GM18517 (cell line): ENCODE data around the gene CYP51A1.
"Not testable (repeated sequence)": the region's sequence is repeated elsewhere in the genome, so short reads cannot be mapped to it uniquely, and the experiment has no call there.

Experiments used
- ATAC-seq: cut with Tn5 transposase; IDR thresholded peaks from one replicate; pipeline ENCODE4 v1.9.1; 2021; ENCODE audit warnings: mild to moderate bottlenecking, moderate library complexity; ENCODE audit not compliant: unreplicated experiment

Gene CYP51A1

GRCh38 chr7:92134271-92135051 lies at the start of gene CYP51A1:
TSS of gene CYP51A1 (minus strand) at chr7:92134477. CDS start at chr7:92134364, 113 bp downstream.
- ATAC-seq: peak; percentile 84

GRCh38 chr7:92178928-92179924 lies 44.9 kb upstream of the CYP51A1 start, which contains the start of gene LRRD1:
TSS of gene LRRD1 (minus strand) at chr7:92179142. CDS start at chr7:92165202, 13,940 bp downstream.
- ATAC-seq: peak; percentile 94

- no peak for ATAC-seq
Measured at GRCh38 chr7:92177362-92177761, 43.1 kb upstream of the CYP51A1 start.

GRCh38 chr7:92169529-92169928 lies 35.3 kb upstream of the CYP51A1 start:
- not testable (repeated sequence) for ATAC-seq

DNA sequence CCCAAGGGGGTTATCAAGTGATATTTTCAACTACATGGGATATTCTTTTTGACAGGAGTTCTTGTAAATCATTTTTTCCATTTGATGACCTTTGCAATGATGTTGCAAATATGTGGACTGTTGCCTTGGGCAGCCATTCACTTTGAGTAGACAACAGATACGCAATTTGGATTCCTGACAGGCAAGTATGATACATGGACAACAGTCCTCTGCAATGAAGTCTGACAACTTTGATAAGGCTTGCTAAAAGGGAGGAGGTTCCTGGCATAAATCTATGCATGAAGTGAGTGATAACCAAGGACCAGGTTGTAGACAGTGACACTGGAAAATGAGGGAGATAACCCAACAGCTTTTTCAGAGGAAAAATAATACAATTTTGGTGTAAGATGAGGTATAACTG lies 27.0 kb upstream of the CYP51A1 start:
- no peak for ATAC-seq

- peak; percentile 81 for ATAC-seq
Measured at GRCh38 chr7:92158660-92159575, 24.6 kb upstream of the CYP51A1 start.

- ATAC-seq: no peak
Measured at GRCh38 chr7:92156990-92157389, 22.7 kb upstream of the CYP51A1 start.

DNA sequence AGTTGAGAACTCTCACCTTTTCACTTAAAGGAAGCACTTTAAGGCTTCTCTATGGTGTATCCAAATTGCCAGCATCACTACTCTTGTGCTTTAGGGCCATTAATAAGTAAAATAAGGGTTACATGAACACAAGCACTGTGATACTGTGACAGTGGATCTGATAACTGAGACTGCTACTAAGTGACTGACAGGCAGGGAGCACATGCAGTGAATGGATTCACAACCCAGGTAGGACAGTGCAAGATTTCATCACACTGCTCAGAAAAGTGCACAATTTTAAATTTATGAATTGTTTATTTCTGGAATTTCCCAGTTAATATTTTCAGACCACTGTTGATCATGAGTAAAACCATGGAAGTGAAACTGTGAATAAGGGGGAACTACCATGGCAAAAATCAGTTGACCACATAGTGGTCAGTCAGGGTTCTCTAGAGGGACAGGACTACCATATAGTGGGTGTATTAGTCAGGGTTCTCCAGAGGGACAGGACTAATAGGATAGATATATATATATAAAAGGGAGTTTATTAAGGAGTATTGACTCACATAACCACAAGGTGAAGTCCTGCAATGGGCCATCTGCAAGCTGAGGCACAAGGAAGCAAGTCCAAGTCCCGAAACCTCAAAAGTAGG lies 20.9 kb upstream of the CYP51A1 start:
- ATAC-seq: no peak

DNA sequence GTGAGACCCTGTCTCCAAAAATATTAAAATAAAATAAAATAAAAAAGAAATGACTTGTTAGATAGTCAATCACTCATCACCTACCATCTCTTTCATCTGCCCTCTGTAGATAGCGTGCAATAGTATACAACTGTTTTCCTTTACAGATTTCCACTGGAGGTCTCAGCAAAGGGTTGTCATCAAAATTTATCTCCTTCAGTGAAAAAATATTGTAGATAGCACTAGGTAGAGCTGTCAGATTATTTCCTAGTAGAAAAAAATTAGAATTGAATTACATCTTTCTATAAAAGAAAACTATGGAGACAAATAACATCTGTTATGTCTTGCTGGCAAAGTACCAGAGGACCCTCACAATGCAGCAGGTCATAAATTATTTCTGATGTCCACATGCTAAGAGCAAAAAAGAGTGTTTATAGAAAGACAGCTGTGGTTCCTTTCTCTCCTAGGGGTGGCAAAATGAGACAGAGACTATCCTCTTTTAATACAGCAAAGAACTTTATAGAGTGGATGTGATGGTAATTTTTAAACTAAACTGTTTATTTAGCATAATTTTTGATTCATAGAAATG lies 16.3 kb upstream of the CYP51A1 start:
- ATAC-seq: no peak

DNA sequence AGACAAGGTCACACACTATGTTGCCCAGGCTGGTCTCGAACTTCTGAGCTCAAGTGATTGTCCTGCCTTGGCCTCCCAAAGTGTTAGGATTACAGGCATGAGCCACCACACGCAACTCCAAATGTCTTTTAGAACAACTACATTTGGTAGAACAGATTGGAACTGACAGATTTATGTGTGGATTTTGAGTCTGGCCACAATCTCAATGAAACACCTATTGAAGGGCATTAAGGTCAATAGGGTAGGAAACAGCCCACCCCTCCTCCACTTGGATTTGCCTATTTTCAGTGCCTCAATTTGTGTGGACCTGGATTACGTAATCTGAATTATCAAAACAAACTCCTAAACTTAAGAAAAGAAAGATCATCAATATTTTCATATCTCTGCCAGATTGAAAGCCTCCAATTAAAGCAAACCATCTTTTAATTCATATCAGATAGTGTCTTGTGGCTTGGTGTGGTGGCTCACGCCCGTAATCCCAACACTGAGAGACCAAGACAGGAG lies 15.5 kb upstream of the CYP51A1 start:
- no peak for ATAC-seq

- ATAC-seq: not testable (repeated sequence)
Measured at GRCh38 chr7:92143192-92143880, 9.1 kb upstream of the CYP51A1 start.

- ATAC-seq: not testable (repeated sequence)
Measured at GRCh38 chr7:92142791-92143190, 8.5 kb upstream of the CYP51A1 start.

DNA sequence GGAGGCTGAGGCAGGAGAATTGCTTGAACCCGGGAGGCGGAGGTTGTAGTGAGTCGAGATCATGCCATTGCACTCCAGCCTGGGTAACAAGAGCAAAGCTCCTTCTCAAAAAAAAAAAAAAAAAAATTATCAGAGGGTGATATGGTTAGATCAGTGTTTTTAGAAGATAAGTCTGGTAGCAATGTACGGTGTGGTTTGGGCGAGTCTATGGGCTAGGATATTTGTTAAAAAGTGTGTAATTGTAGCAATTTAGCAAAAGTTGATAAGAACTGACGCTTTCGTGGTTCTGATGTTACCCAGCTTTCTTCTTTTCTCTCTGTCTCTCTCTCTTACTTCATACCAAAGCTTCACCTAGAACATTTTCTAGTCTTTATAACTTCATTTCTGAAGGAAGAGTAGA lies 6.9 kb upstream of the CYP51A1 start:
- no peak for ATAC-seq

GRCh38 chr7:92137557-92137956 lies 3.3 kb upstream of the CYP51A1 start:
- ATAC-seq: no peak

DNA sequence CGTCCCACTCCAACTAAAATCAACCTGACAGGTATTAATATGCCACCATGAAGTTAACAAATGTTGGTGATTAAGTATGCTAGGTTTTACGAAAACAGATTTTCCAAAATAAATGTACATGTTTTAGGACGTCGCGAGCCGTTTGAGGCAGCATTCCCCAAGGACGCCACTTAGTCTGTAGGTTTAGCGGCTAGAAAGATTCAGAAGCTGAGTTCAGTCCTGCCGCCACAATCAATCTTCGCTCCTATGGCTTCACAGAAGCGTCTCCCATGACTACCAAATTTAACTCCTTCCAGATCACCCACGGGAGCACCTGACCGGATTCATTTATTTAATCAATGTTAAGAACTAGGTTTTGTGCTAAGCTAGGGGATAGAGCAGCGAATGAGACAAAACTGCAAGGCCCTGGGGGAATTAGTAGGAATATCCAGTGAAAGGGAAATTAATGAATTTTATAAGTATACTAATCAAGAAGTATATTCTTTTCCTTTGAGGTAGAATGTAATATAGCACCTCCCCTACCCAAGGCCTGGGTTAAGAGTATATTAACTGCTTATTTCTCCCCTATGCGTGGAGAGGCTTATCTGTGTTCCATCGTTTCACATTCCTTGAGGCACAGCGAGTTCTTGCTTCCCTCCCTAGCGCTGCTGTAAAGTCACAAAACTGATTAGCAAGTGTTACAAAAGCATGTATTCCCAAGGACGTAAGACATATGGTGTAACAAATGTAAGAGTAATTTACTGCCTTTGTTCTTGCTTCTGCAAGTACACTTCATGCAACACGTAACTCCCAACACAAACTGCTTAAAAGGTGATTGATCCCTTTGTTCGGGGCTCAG lies 994 bp upstream of the CYP51A1 start:
- no peak for ATAC-seq

DNA sequence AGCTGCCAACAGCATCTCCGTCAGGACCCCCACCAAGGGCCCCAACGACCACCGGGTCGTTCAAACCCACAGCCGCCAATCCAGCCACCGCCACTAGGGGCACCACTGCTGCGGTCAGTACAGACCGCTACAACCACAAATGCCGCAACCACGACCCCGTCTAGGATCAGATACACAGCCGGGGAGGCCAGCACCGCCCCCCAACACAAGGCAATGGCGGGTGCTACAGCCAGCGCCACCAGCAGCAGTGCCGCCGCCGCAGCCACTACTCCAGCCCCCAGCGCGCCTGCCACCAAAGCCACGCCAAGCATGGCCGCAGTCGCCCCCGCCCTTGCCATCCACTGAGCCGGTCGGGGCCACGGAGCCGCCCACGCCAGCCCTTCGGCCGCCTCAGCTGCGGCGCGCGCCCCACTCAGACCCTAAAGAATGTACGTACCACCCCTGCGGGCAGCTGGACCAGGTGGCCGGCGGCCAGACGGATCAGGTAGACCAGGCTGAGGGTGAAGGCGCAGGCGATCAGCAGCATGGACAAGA lies 473 bp downstream of the CYP51A1 start:
- peak; percentile 32 for ATAC-seq

DNA sequence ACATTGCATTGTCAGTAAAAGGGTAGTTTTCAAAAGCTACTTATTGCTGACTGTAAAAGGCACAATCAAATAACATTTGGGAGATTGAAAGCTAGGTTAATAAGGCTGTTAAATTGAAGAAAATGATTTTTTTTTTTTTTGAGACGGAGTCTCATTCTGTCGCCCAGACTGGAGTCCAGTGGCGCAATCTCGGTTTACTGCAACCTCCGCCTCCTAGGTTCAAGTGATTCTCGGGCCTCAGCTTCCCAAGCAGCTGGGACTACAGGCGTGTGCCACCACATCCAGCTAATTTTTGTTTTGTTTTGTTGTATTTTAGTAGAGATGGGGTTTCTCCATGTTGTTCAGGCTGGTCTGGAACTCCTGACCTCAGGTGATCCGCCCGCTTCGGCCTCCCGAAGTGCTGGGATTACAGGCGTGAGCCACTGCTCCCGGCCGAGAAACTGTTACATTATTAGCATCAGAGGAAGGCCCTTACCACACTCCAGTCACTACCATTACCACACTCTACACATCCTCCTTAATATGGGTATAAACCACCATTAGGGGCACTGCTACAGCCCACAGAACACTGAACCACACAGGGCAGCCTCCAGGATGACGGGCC lies 1.0 kb downstream of the CYP51A1 start:
- peak; percentile 32 for ATAC-seq
